Tibial nerve (tissue), 4 donors: ENCODE measurements around the gene SLC15A5. TPM values are rescaled to one million over a fixed set of nuclear protein-coding genes. Genes with fewer than 3 reads are reported as not detected.

Source experiments
- DNase-seq, 2 donors: peaks; one replicate each; pipeline ENCODE4 v3.0.0-alpha.2; 2019; ENCODE audit warnings: low spot score in 2 of 2
- H3K27ac ChIP-seq, 4 donors: fragments of 200-600 bp; sonication (generic) in 3 of 4; one replicate each; pipeline ENCODE4 v1.5.1; 2017 to 2019; ENCODE audit warnings: mild to moderate bottlenecking in 1 of 4
- H3K27me3 ChIP-seq, 2 donors: fragments of 200-600 bp; sonication (generic) in 1 of 2; one replicate each; pipeline versions ENCODE4 v1.5.1 to v1.6.0; 2017 to 2019
- H3K36me3 ChIP-seq, 3 donors: fragments of 200-600 bp; sonication (generic); one replicate each; pipeline ENCODE4 v1.5.1; 2018 to 2019
- H3K4me1 ChIP-seq, 4 donors: fragments of 200-600 bp; sonication (generic) in 3 of 4; one replicate each; pipeline ENCODE4 v1.5.1; 2017 to 2019
- H3K4me3 ChIP-seq, 4 donors: fragments of 200-600 bp; sonication (generic) in 3 of 4; one replicate each; pipeline ENCODE4 v1.5.1; 2017 to 2019; ENCODE audit warnings: mild to moderate bottlenecking in 1 of 4, moderate library complexity in 1 of 4
- H3K9me3 ChIP-seq, 4 donors: fragments of 200-600 bp; sonication (generic) in 3 of 4; one replicate each; pipeline ENCODE4 v1.5.1; 2017 to 2019
- CTCF ChIP-seq, 5 experiments: fragments of 200-600 bp in 3 of 5; fragments of 450-650 bp in 2 of 5; sonication (generic) in 3 of 5; IDR thresholded peaks; one replicate each; pipeline ENCODE4 v1.5.1; 2016 to 2019; ENCODE audit warnings: antibody characterized with exemption in 5 of 5, mild to moderate bottlenecking in 3 of 5, moderate library complexity in 2 of 5
- EP300 ChIP-seq, 2 donors: sonication (generic); formaldehyde crosslinking; IDR thresholded peaks; one replicate each; pipeline ENCODE4 v1.6.1; 2017; ENCODE audit warnings: antibody characterized with exemption in 2 of 2, mild to moderate bottlenecking in 1 of 2
- POLR2A ChIP-seq, 2 donors: fragments of 450-650 bp; IDR thresholded peaks; one replicate each; pipeline ENCODE4 v1.6.1; 2017; ENCODE audit warnings: antibody characterized with exemption in 2 of 2, mild to moderate bottlenecking in 2 of 2, moderate library complexity in 2 of 2
- WGBS, 2 donors: methylation state at CpG; one replicate each; pipeline ENCODE4 v1.1.5; 2018; 5-methylcytosine and 5-hydroxymethylcytosine counted together
- total RNA-seq, 4 donors: library from RNA; depleted of rRNA; stranded (reverse); fragments of >200 nt; gene quantifications; one replicate each; pipeline ENCODE4 v1.1.0, GENCODE V29; 2016

Gene SLC15A5
- total RNA-seq, 4 donors from 2014 or later: not detected

- TF ChIP-seq CTCF (IDR thresholded peaks at IDR 0.05) (no peak), EP300 (IDR thresholded peaks at IDR 0.05) (no peak), POLR2A (IDR thresholded peaks at IDR 0.05) (no peak)
- H3K4me1 ChIP-seq: no peaks in the 10 kb centered on the region
- no peaks in the 10 kb centered on the region for H3K36me3 ChIP-seq
- 63 to 65% methylated on average over 1 of the region's 1 CpG for WGBS, 2 donors
- no peak overlapping the region for H3K27ac ChIP-seq
- no peak for DNase-seq
- no peaks in the 10 kb centered on the region for H3K27me3 ChIP-seq
- H3K4me3 ChIP-seq: no peak overlapping the region
- H3K9me3 ChIP-seq: peaks cover 0 to 11% (median 0%) of the 10 kb centered on the region in 4 donors
Observed at GRCh38 chr12:16310934-16311333, 33.4 kb upstream of the SLC15A5 start.

- 55 to 58% methylated on average over 3 of the region's 3 CpGs for WGBS, 2 donors
- Histone ChIP-seq H3K27ac (no peak overlapping the region), H3K4me3 (no peak overlapping the region), H3K36me3 (no peaks in the 10 kb centered on the region), H3K4me1 (no peaks in the 10 kb centered on the region), H3K9me3 (peaks cover 0 to 11% (median 0%) of the 10 kb centered on the region in 4 donors), H3K27me3 (no peaks in the 10 kb centered on the region)
- TF ChIP-seq CTCF (IDR thresholded peaks at IDR 0.05): no peak
- no peak for TF ChIP-seq EP300 (IDR thresholded peaks at IDR 0.05)
- TF ChIP-seq POLR2A (IDR thresholded peaks at IDR 0.05): no peak
- no peak for DNase-seq
Observed at GRCh38 chr12:16307856-16308475, 30.5 kb upstream of the SLC15A5 start.

GRCh38 chr12:16303939-16304338 is 26.5 kb upstream of the SLC15A5 start:
- Histone ChIP-seq H3K4me3 (no peak overlapping the region), H3K4me1 (peaks cover 0 to 24% (median 3%) of the 10 kb centered on the region in 4 donors), H3K27ac (no peak overlapping the region), H3K9me3 (peaks cover 0 to under 1% (median 0%) of the 10 kb centered on the region in 4 donors), H3K27me3 (no peaks in the 10 kb centered on the region), H3K36me3 (no peaks in the 10 kb centered on the region)
- 45 to 52% methylated on average over 2 of the region's 2 CpGs for WGBS, 2 donors
- no peak for TF ChIP-seq EP300 (IDR thresholded peaks at IDR 0.05)
- TF ChIP-seq POLR2A (IDR thresholded peaks at IDR 0.05): no peak
- no peak for TF ChIP-seq CTCF (IDR thresholded peaks at IDR 0.05)
- no peak for DNase-seq

GRCh38 chr12:16300736-16301135 is 23.3 kb upstream of the SLC15A5 start:
- Histone ChIP-seq H3K36me3 (no peaks in the 10 kb centered on the region), H3K9me3 (no peaks in the 10 kb centered on the region), H3K4me3 (no peak overlapping the region), H3K27ac (peak overlapping the region in 1 of 4 donors; percentile 70), H3K4me1 (peaks cover 0 to 25% (median 3%) of the 10 kb centered on the region in 4 donors), H3K27me3 (no peaks in the 10 kb centered on the region)
- peak; percentile 17 to 59 for TF ChIP-seq EP300 (IDR thresholded peaks at IDR 0.05)
- no peak for TF ChIP-seq POLR2A (IDR thresholded peaks at IDR 0.05)
- peak; percentile 14 to 50 for DNase-seq
- WGBS, 2 donors: 65 to 76% methylated on average over 7 of the region's 7 CpGs

GRCh38 chr12:16300122-16300521 is 22.6 kb upstream of the SLC15A5 start:
- WGBS, 2 donors: 14 to 15% methylated on average over 1 of the region's 1 CpG
- peak in 1 of 2 donors; percentile 10 for DNase-seq
- H3K9me3 ChIP-seq: no peaks in the 10 kb centered on the region
- H3K36me3 ChIP-seq: no peaks in the 10 kb centered on the region
- H3K27ac ChIP-seq: peak overlapping the region in 2 of 4 donors; percentile 61 to 70
- H3K4me3 ChIP-seq: no peak overlapping the region
- TF ChIP-seq POLR2A (IDR thresholded peaks at IDR 0.05) (no peak), EP300 (IDR thresholded peaks at IDR 0.05) (no peak), CTCF (IDR thresholded peaks at IDR 0.05) (no peak)
- H3K27me3 ChIP-seq: no peaks in the 10 kb centered on the region
- peaks cover 0 to 25% (median 3%) of the 10 kb centered on the region in 4 donors for H3K4me1 ChIP-seq
